Thoracic aorta endothelial cell (primary cell): ENCODE data around the gene PSMC5. TPM values are rescaled to one million over a fixed set of nuclear protein-coding genes. Genes with fewer than 3 reads are reported as not detected.

Source experiments
- total RNA-seq: library from RNA; depleted of rRNA; stranded (reverse); fragments of >200 nt; gene quantifications from 2 replicates; pipeline ENCODE4 v1.2.3, GENCODE V29; 2012

The PSMC5 gene
- 80.9 and 93.4 TPM in 2 replicates for total RNA-seq

DNA sequence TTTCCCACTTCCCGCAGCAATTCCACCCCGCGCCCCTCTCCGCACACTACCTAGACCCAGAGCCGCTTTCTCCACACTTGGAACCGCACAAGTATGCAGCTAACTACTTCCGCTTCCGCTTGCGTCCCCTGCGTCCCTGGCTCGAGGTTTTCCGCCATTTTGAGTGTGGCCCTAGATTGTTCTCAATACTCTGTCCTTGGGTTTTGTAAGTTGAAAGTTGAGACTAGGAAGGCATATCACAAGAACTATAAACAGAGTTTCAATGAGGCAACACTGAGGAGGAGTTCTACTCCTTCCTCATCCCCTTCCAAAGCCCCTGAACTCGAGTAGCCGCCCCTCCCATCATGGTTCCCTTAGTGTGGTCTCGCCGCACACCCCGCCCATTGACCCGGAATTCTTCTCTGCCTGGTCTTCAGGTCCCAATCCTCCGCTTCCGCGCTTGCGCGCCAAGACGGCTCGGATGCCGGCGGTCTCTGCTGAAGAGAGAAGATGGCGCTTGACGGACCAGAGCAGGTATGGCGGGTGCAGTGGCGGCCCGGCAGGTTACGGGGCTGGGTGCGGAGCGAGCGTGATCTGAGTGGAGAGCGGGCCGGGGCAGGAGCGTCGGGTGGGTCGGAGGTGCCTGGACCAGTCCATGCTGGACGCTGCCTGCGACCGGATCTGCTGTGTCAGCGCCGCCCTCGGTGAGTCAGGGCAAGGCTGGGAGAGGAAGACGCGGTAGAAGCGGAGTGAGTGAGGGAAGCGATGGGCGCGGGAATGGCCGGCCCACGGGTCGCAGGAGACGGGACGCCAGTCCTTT, at the start of gene PSMC5, which contains the start of gene FTSJ3:
Gene PSMC5, plus strand, starts transcription at position 430 of the 799 bp plus-strand sequence. Its CDS starts 60 bp downstream, at position 490.
Gene FTSJ3, minus strand, starts transcription at position 662 of the 799 bp plus-strand sequence. CDS start 761 bp downstream, outside the sequence.

DNA sequence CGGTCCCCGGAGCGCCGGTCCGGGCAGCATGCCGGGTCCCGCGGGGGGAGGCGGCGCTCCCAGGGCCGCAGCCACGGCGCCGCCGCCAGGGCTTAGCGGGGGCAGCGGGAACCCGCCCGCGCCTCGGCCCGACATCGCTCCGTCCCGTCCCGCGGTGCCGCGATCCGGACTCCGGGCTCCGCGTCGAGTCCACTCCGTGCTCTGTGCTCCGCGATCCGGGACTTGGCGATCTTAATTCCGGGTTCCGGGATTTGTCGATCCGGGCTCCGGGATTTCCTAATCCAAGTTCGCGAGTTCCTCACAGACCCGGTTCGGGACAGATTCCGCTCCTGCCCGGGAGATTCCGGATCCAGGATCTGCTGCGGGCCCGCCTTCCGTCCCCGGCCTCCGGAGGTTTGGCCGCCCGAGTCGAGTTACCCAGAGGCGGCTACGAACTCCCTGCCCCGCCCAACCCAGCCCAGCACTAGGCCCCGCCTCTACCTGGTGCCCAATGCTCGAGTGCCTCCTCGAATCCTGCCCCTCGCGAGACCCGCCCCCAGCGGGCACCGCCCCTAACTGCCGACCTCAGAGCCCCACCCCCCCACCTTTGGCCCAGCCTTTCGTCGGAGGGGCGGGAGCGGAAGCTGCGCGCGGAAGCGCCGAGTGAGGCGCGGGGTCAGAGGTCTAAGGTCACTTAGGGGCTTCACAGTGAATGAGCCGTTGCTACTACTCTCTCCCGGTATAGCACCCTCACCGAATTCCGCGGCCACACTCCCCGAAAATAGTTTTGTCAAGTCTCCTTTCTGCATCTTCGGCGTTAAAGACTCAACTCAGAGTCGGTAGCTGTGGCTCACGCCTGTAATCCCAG, 15.5 kb downstream of the PSMC5 start, which contains the start of gene SMARCD2:
Gene SMARCD2, minus strand, starts transcription at position 146 of the 847 bp plus-strand sequence. Its CDS starts 11 bp downstream, at position 135.

DNA sequence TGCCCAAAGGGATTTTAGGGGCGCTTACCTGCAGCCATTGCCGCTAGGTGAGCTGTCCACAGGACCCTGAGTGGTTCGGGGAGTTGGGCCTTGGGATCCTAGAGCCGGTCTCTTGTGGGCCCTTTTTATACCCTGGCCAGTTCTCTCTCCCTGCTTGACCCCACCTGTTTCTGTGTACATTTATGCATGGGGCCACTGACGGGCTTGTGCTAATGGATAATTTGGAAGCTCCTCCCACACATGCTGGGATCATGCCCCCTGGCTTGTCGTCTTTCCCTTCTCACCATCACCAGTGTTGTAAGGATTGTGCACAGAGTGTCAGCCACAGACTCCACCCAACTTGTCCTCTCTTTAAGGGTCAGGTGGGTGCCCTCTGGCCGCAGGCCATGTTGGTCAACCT, 46.3 kb downstream of the PSMC5 start, which contains the start of gene CSH2:
Gene CSH2, minus strand, starts transcription at position 101 of the 400 bp plus-strand sequence. Its CDS starts 63 bp downstream, at position 38.

Other genes starting within 250 kb of the PSMC5 start
- 25.8 and 29.8 TPM in 2 replicates for gene TACO1, start 226.5 kb upstream of the PSMC5 start, total RNA-seq
- 82.7 and 108 TPM in 2 replicates for gene MAP3K3, start 205.0 kb upstream of the PSMC5 start, total RNA-seq
- 12.9 and 20.0 TPM in 2 replicates for gene LIMD2, start 127.3 kb upstream of the PSMC5 start, total RNA-seq
- 41.9 and 42.3 TPM in 2 replicates for gene STRADA, start 85.6 kb upstream of the PSMC5 start, total RNA-seq
- 108 and 133 TPM in 2 replicates for gene CCDC47, start 53.8 kb upstream of the PSMC5 start, total RNA-seq
- gene DDX42, start 53.3 kb upstream of the PSMC5 start, total RNA-seq = 122 and 130 TPM in 2 replicates
- 51.0 and 64.9 TPM in 2 replicates for gene FTSJ3, start 232 bp downstream of the PSMC5 start, total RNA-seq
- 46.5 and 71.5 TPM in 2 replicates for gene SMARCD2, start 15.3 kb downstream of the PSMC5 start, total RNA-seq
- not detected in 2 replicates for gene CSH2, start 46.2 kb downstream of the PSMC5 start, total RNA-seq
- not detected in 2 replicates for gene GH2, start 54.5 kb downstream of the PSMC5 start, total RNA-seq
- gene CSH1, start 69.1 kb downstream of the PSMC5 start, total RNA-seq = not detected in 2 replicates
- not detected in 2 replicates for gene CSHL1, start 83.8 kb downstream of the PSMC5 start, total RNA-seq
- not detected in 2 replicates for gene GH1, start 91.4 kb downstream of the PSMC5 start, total RNA-seq
- 1.3 and 1.5 TPM in 2 replicates for gene CD79B, start 104.9 kb downstream of the PSMC5 start, total RNA-seq
- 0.07 and 0.13 TPM in 2 replicates for gene SCN4A, start 145.5 kb downstream of the PSMC5 start, total RNA-seq
- gene PRR29, start 170.9 kb downstream of the PSMC5 start, total RNA-seq = 0.14 and 0.66 TPM in 2 replicates
- 898 and 963 TPM in 2 replicates for gene ICAM2, start 193.2 kb downstream of the PSMC5 start, total RNA-seq